ENCODE results near the gene ARHGAP6. TPM values are rescaled to one million over a fixed set of nuclear protein-coding genes. Genes with fewer than 3 reads are reported as not detected.
A peak's percentile ranks its signal among the peaks of the same experiment; 100 is the strongest.

The ARHGAP6 gene
- total RNA-seq, 1 experiment from 2014 or later = 0.50 TPM

DNA sequence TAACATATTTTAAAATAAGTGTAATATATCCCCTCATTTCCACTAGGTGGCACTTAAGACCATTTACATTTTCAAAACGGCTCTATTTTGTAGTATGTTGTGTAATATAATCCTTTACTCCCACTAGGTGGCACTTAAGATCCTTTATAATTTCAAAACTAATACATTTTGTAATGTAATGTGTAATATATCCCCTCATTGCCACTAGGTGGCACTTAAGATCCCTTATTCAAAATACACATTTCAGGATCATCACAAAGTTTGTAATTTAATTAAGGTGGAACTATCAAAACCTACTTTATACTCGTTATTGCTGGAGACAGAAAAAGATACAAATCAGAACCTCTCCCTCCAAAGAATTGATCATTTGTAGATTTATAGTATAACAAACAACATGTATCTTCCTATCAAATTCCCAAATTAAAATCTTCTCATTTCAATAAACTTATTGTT, 132.5 kb downstream of the ARHGAP6 start:
- H3K4me3 Mint-ChIP-seq (ENCODE audit: unreplicated experiment) = no peak overlapping the region
- intact Hi-C loops (cut with micrococcal nuclease; ENCODE audit: unreplicated experiment) = loop anchor here (1.0 to 2.0 kb wide), 5 partner anchors 192 to 376 kb away; partner anchors contain the start of gene MSL3
- no peaks in the 10 kb centered on the region for H3K4me1 Mint-ChIP-seq (ENCODE audit: low read depth, unreplicated experiment)
- CTCF ChIA-PET = no interaction called here
- H3K36me3 Mint-ChIP-seq (ENCODE audit: insufficient read depth, unreplicated experiment) = no peaks in the 10 kb centered on the region
- H3K27me3 Mint-ChIP-seq (ENCODE audit: insufficient read depth, unreplicated experiment) = no peaks in the 10 kb centered on the region
- H3K4me3 ChIP-seq (ENCODE audit: low read depth, low read length) = no peak overlapping the region
- DNase-seq = peak in 1 of 2 experiments; percentile 18
- no peaks in the 10 kb centered on the region for H3K36me3 ChIP-seq (ENCODE audit: control insufficient read depth, insufficient read depth, low read length)
- no peak overlapping the region for H3K27ac Mint-ChIP-seq (ENCODE audit: unreplicated experiment)
- POLR2A ChIA-PET = no interaction called here
- no peaks in the 10 kb centered on the region for H3K9me3 Mint-ChIP-seq (ENCODE audit: unreplicated experiment)
- peaks cover 23% of the 10 kb centered on the region for H3K4me1 ChIP-seq
- TF ChIP-seq, protein P1, sequence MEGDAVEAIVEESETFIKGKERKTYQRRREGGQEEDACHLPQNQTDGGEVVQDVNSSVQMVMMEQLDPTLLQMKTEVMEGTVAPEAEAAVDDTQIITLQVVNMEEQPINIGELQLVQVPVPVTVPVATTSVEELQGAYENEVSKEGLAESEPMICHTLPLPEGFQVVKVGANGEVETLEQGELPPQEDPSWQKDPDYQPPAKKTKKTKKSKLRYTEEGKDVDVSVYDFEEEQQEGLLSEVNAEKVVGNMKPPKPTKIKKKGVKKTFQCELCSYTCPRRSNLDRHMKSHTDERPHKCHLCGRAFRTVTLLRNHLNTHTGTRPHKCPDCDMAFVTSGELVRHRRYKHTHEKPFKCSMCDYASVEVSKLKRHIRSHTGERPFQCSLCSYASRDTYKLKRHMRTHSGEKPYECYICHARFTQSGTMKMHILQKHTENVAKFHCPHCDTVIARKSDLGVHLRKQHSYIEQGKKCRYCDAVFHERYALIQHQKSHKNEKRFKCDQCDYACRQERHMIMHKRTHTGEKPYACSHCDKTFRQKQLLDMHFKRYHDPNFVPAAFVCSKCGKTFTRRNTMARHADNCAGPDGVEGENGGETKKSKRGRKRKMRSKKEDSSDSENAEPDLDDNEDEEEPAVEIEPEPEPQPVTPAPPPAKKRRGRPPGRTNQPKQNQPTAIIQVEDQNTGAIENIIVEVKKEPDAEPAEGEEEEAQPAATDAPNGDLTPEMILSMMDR (IDR thresholded peaks at IDR 0.05; ENCODE audit: insufficient read depth in 1 of 2, low read depth in 1 of 2, low read length in 1 of 2, severe bottlenecking in 1 of 2, unreplicated experiment in 1 of 2) = peak; percentile 58 to 68
- H3K27me3 ChIP-seq (replicated peaks; ENCODE audit: control insufficient read depth, insufficient read depth, low read length) = no peaks in the 10 kb centered on the region
- no TSS peak for BruUV-seq (replicated peaks)
- no peaks in the 10 kb centered on the region for H3K9me3 ChIP-seq

DNA sequence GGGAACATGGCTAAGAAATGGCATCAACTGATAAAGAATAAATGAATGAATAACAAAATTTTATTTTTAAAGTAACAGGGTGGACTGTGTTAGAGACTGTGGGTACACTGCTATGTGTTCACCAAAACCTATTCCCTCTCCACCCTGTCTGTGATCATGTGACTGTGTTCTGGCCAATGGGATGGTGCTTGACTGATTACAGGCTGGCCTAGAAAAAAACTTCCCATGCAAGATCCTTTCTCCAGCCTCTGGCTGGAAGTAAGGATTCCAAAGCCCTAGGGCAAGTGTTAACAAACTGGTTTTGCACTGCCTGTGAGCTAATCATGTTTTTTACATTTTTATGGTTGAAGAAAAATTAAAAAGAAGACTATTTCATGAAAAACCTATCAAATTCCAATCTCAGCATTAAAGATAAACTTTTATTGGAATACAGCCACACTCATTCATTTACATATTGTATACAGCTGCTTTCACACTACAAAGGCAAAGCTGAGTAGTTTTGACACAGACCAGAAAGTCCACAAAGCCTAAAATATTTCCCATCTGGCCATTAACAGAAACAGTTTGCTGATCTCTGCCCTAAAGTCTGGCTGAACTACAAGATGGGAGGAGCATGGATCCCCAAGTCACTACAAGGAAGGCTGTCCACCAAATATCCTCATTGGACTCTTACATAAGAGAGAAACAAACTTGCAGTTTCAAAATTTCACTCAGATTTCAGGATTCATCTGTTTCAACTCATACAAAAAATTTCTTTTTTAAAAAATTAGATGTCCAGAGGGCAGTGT, 133.2 kb downstream of the ARHGAP6 start:
- intact Hi-C loops (cut with micrococcal nuclease; ENCODE audit: unreplicated experiment) = loop anchor here (1.0 to 2.0 kb wide), 5 partner anchors 192 to 376 kb away; partner anchors contain the start of gene MSL3
- ChIA-PET CTCF (interaction anchor here (1.4 to 1.6 kb wide), 2 partner anchors 71 to 389 kb away, joined by 5 read pairs; no protein-coding TSS in a partner anchor), POLR2A (no interaction called here)
- Mint-ChIP-seq H3K27me3 (ENCODE audit: insufficient read depth, unreplicated experiment) (no peaks in the 10 kb centered on the region), H3K27ac (ENCODE audit: unreplicated experiment) (no peak overlapping the region), H3K9me3 (ENCODE audit: unreplicated experiment) (no peaks in the 10 kb centered on the region), H3K4me3 (ENCODE audit: unreplicated experiment) (no peak overlapping the region), H3K4me1 (ENCODE audit: low read depth, unreplicated experiment) (no peaks in the 10 kb centered on the region), H3K36me3 (ENCODE audit: insufficient read depth, unreplicated experiment) (no peaks in the 10 kb centered on the region)
- TF ChIP-seq, protein P1 (IDR thresholded peaks at IDR 0.05; ENCODE audit: insufficient read depth in 1 of 2, low read depth in 1 of 2, low read length in 1 of 2, severe bottlenecking in 1 of 2, unreplicated experiment in 1 of 2) = no peak
- Histone ChIP-seq H3K36me3 (ENCODE audit: control insufficient read depth, insufficient read depth, low read length) (no peaks in the 10 kb centered on the region), H3K4me1 (peaks cover 27% of the 10 kb centered on the region), H3K4me3 (ENCODE audit: low read depth, low read length) (no peak overlapping the region), H3K9me3 (no peaks in the 10 kb centered on the region), H3K27me3 (replicated peaks; ENCODE audit: control insufficient read depth, insufficient read depth, low read length) (no peaks in the 10 kb centered on the region)
- no TSS peak for BruUV-seq (replicated peaks)
- peak; percentile 17 to 44 for DNase-seq

DNA sequence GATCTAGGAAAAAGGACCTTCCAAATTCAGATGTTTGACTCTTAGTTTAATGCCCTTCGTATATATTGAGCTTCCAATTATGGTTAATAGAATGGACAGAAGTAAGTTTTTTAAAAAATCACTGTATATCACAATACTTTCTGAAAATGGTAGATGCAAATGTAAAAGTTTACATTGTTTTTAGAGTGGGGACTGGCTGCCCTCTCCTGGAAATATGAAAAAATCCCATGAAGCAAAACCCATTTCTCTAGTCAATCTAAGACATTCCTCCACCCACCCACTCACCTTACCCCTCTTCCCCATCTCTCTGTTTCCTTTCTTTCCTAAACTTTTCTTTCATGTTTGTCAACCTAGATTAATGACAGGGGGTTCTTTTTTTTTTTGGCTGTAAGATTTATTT, 134.5 kb downstream of the ARHGAP6 start:
- TF ChIP-seq, protein P1 (IDR thresholded peaks at IDR 0.05; ENCODE audit: insufficient read depth in 1 of 2, low read depth in 1 of 2, low read length in 1 of 2, severe bottlenecking in 1 of 2, unreplicated experiment in 1 of 2) = peak; percentile 9 to 12
- no peaks in the 10 kb centered on the region for H3K27me3 Mint-ChIP-seq (ENCODE audit: insufficient read depth, unreplicated experiment)
- no peaks in the 10 kb centered on the region for H3K9me3 Mint-ChIP-seq (ENCODE audit: unreplicated experiment)
- peak in 1 of 2 experiments; percentile 15 for DNase-seq
- no peaks in the 10 kb centered on the region for H3K36me3 Mint-ChIP-seq (ENCODE audit: insufficient read depth, unreplicated experiment)
- BruUV-seq (replicated peaks) = no TSS peak
- ChIA-PET CTCF (interaction anchor here (0.7 to 1.6 kb wide), 3 partner anchors 70 to 388 kb away, joined by 3 to 5 read pairs (median 5); no protein-coding TSS in a partner anchor), POLR2A (no interaction called here)
- H3K4me3 Mint-ChIP-seq (ENCODE audit: unreplicated experiment) = no peak overlapping the region
- Histone ChIP-seq H3K27me3 (replicated peaks; ENCODE audit: control insufficient read depth, insufficient read depth, low read length) (no peaks in the 10 kb centered on the region), H3K4me1 (peaks cover 27% of the 10 kb centered on the region), H3K4me3 (ENCODE audit: low read depth, low read length) (no peak overlapping the region), H3K9me3 (no peaks in the 10 kb centered on the region), H3K36me3 (ENCODE audit: control insufficient read depth, insufficient read depth, low read length) (no peaks in the 10 kb centered on the region)
- no peak overlapping the region for H3K27ac Mint-ChIP-seq (ENCODE audit: unreplicated experiment)
- intact Hi-C loops (cut with micrococcal nuclease; ENCODE audit: unreplicated experiment) = loop anchor here (1.0 kb wide), 3 partner anchors 71 to 387 kb away; no protein-coding TSS in a partner anchor
- H3K4me1 Mint-ChIP-seq (ENCODE audit: low read depth, unreplicated experiment) = no peaks in the 10 kb centered on the region
